Chondrocyte (in vitro differentiated cells): ENCODE data around the gene AOAH. TPM values are rescaled to one million over a fixed set of nuclear protein-coding genes. Genes with fewer than 3 reads are reported as not detected.
A peak's percentile ranks its signal among the peaks of the same experiment; 100 is the strongest.

Source experiments
- DNase-seq: peaks from one replicate; pipeline ENCODE4 v3.0.0; 2021; ENCODE audit warnings: mixed read lengths, low spot score
- H3K27ac Mint-ChIP-seq: one replicate; pipeline ENCODE4 v1.8.0; 2021; ENCODE audit warnings: mild to moderate bottlenecking, moderate library complexity, mixed read lengths; ENCODE audit not compliant: unreplicated experiment
- H3K27me3 Mint-ChIP-seq: 2 replicates; pipeline ENCODE4 v1.8.0; 2021; ENCODE audit warnings: low read depth, mixed read lengths
- H3K36me3 Mint-ChIP-seq: 2 replicates; pipeline ENCODE4 v1.8.0; 2021; ENCODE audit warnings: low read depth, mixed read lengths
- H3K4me1 Mint-ChIP-seq: 2 replicates; pipeline ENCODE4 v1.8.0; 2021; ENCODE audit warnings: low read depth, mild to moderate bottlenecking, mixed read lengths
- H3K4me3 Mint-ChIP-seq: one replicate; pipeline ENCODE4 v1.8.0; 2021; ENCODE audit warnings: mild to moderate bottlenecking, moderate library complexity, mixed read lengths; ENCODE audit not compliant: unreplicated experiment
- H3K9me3 Mint-ChIP-seq: 2 replicates; pipeline ENCODE4 v1.8.0; 2021; ENCODE audit warnings: low read depth, mixed read lengths
- CTCF ChIP-seq: fragments of 200-600 bp; sonication (generic); IDR thresholded peaks from 2 replicates; pipeline ENCODE4 v1.5.0; 2021; ENCODE audit warnings: antibody characterized with exemption, mild to moderate bottlenecking, moderate library complexity
- total RNA-seq: library from RNA; stranded (reverse); gene quantifications from 3 replicates; pipeline ENCODE4 v1.2.1, GENCODE V29; 2021

Gene AOAH
- total RNA-seq, 1 donor from 2014 or later: not detected

- Mint-ChIP-seq H3K36me3 (peaks cover 1% of the 10 kb centered on the region), H3K27ac (peak overlapping the region; percentile 60), H3K4me1 (peaks cover 41% of the 10 kb centered on the region), H3K27me3 (no peaks in the 10 kb centered on the region), H3K9me3 (peaks cover 3% of the 10 kb centered on the region), H3K4me3 (no peak overlapping the region)
- TF ChIP-seq CTCF: no peak
- no peak for DNase-seq
Observed at GRCh38 chr7:36746347-36746746, 22.1 kb upstream of the AOAH start.

GRCh38 chr7:36742911-36743775 is 18.8 kb upstream of the AOAH start:
- Mint-ChIP-seq H3K36me3 (peaks cover 1% of the 10 kb centered on the region), H3K4me3 (no peak overlapping the region), H3K4me1 (peaks cover 24% of the 10 kb centered on the region), H3K27me3 (no peaks in the 10 kb centered on the region), H3K9me3 (peaks cover 3% of the 10 kb centered on the region), H3K27ac (no peak overlapping the region)
- DNase-seq: no peak
- no peak for TF ChIP-seq CTCF

- TF ChIP-seq CTCF: no peak
- DNase-seq: no peak
- H3K27me3 Mint-ChIP-seq: no peaks in the 10 kb centered on the region
- no peak overlapping the region for H3K27ac Mint-ChIP-seq
- peaks cover 1% of the 10 kb centered on the region for H3K36me3 Mint-ChIP-seq
- H3K4me1 Mint-ChIP-seq: peaks cover 11% of the 10 kb centered on the region
- peaks cover 3% of the 10 kb centered on the region for H3K9me3 Mint-ChIP-seq
- no peak overlapping the region for H3K4me3 Mint-ChIP-seq
Observed at GRCh38 chr7:36741866-36742265, 17.6 kb upstream of the AOAH start.

GRCh38 chr7:36739351-36739750 is 15.1 kb upstream of the AOAH start:
- Mint-ChIP-seq H3K4me1 (peaks cover 9% of the 10 kb centered on the region), H3K27ac (no peak overlapping the region), H3K36me3 (peaks cover 1% of the 10 kb centered on the region), H3K4me3 (no peak overlapping the region), H3K27me3 (no peaks in the 10 kb centered on the region), H3K9me3 (peaks cover 3% of the 10 kb centered on the region)
- no peak for TF ChIP-seq CTCF
- DNase-seq: no peak

- Mint-ChIP-seq H3K36me3 (no peaks in the 10 kb centered on the region), H3K4me1 (peaks cover 9% of the 10 kb centered on the region), H3K27ac (no peak overlapping the region), H3K4me3 (no peak overlapping the region), H3K9me3 (peaks cover 2% of the 10 kb centered on the region), H3K27me3 (no peaks in the 10 kb centered on the region)
- no peak for TF ChIP-seq CTCF
- DNase-seq: no peak
Observed at GRCh38 chr7:36736899-36737211, 12.6 kb upstream of the AOAH start.
